NCI-H146 treated with DMSO at 0.1 percent for 48 hours (cell line): ENCODE data around the gene MPL.
"Not testable (repeated sequence)": the region's sequence is repeated elsewhere in the genome, so short reads cannot be mapped to it uniquely, and the experiment has no call there.

Source experiments
- DNase-seq: peaks from one replicate; lab custom pipeline; 2025; ENCODE audit not compliant: unreplicated experiment; lab: John Stamatoyannopoulos, UW

MPL gene

GRCh38 chr1:43373066-43373940, 35.7 kb downstream of the MPL start:
- DNase-seq = no peak

GRCh38 chr1:43376723-43377235, 39.2 kb downstream of the MPL start:
- DNase-seq = no peak

- no peak for DNase-seq
Measured at GRCh38 chr1:43377831-43378230, 40.2 kb downstream of the MPL start.

- no peak for DNase-seq
Measured at GRCh38 chr1:43379476-43379875, 41.9 kb downstream of the MPL start.

- DNase-seq = no peak
Measured at GRCh38 chr1:43381612-43382011, 44.0 kb downstream of the MPL start.

GRCh38 chr1:43382027-43382779, 44.6 kb downstream of the MPL start:
- no peak for DNase-seq

- DNase-seq = no peak
Measured at GRCh38 chr1:43383449-43383848, 45.8 kb downstream of the MPL start.

GRCh38 chr1:43386676-43387075, 49.1 kb downstream of the MPL start:
- DNase-seq = no peak

- DNase-seq = no peak
Measured at GRCh38 chr1:43387976-43388599, 50.5 kb downstream of the MPL start.

GRCh38 chr1:43388613-43389012, 51.0 kb downstream of the MPL start:
- DNase-seq = no peak

- peak; percentile 71 for DNase-seq
Measured at GRCh38 chr1:43389326-43390313, 52.0 kb downstream of the MPL start, which contains the start of the genes MED8 and SZT2. Gene MED8 (minus strand): TSS chr1:43389800. CDS start chr1:43389764, 36 bp downstream. Gene SZT2 (plus strand): TSS chr1:43389899. CDS start chr1:43389969, 70 bp downstream.

GRCh38 chr1:43392702-43393101, 55.1 kb downstream of the MPL start:
- no peak for DNase-seq

GRCh38 chr1:43395523-43395922, 57.9 kb downstream of the MPL start:
- DNase-seq = no peak

GRCh38 chr1:43396059-43396458, 58.4 kb downstream of the MPL start:
- DNase-seq = no peak

- no peak for DNase-seq
Measured at GRCh38 chr1:43398227-43398626, 60.6 kb downstream of the MPL start.

- not testable (repeated sequence) for DNase-seq
Measured at GRCh38 chr1:43400441-43400840, 62.8 kb downstream of the MPL start.

- no peak for DNase-seq
Measured at GRCh38 chr1:43402089-43402865, 64.7 kb downstream of the MPL start.
